GM12878 (cell line): ENCODE data around the gene OR52K2. TPM values are rescaled to one million over a fixed set of nuclear protein-coding genes. Genes with fewer than 3 reads are reported as not detected.

Source experiments
- ATAC-seq: fragments of 200-7000 bp; cut with Tn5 transposase; 3 replicates; pipeline ENCODE4 v1.9.1; 2020; ENCODE audit warnings: mild to moderate bottlenecking, moderate library complexity
- BruUV-seq: library from RNA; stranded (reverse); fragments of 400-500 nt; replicated peaks from 2 replicates; lab custom pipeline; 2021; lab: Mats Ljungman, UMichigan
- CTCF ChIA-PET: fragments of 300-600 bp; sonication (Branson Sonifier 250); formaldehyde crosslinking; extraction: SDS; loops from one replicate; lab custom pipeline; 2021; ENCODE audit warnings: inconsistent platforms; lab: Yijun Ruan, JAX
- POLR2A ChIA-PET: fragments of 350-600 bp; formaldehyde crosslinking; extraction: SDS; loops from one replicate; lab custom pipeline; 2021; ENCODE audit warnings: inconsistent platforms; lab: Charles Lee
- RAD21 ChIA-PET: fragments of 300-600 bp; sonication (Branson Sonifier 250); formaldehyde crosslinking; loops from one replicate; lab custom pipeline; 2023; ENCODE audit warnings: antibody characterized with exemption; ENCODE audit not compliant: unreplicated experiment; lab: Charles Lee
- SMC1A ChIA-PET: fragments of 300-600 bp; sonication (Branson Sonifier 250); formaldehyde crosslinking; loops from one replicate; lab custom pipeline; 2023; ENCODE audit not compliant: unreplicated experiment, uncharacterized antibody; lab: Charles Lee
- DNase-seq: peaks from one replicate; pipeline ENCODE4 v3.0.0-alpha.2; 2011; ENCODE audit warnings: low read depth, low spot score
- FAIRE-seq: peaks from 3 replicates; lab custom pipeline; 2011; peaks lifted over from hg19 to GRCh38; lab: Jason Lieb, UNC
- H2AFZ ChIP-seq: 2 replicates; pipeline ENCODE4 v1.6.0; 2011; ENCODE audit warnings: low read depth, low read length, control low read depth; ENCODE audit not compliant: control insufficient read depth
- H3K27ac ChIP-seq: 2 replicates; pipeline ENCODE4 v1.5.1; 2011; ENCODE audit warnings: control low read depth; ENCODE audit not compliant: control insufficient read depth, insufficient read depth
- H3K27me3 ChIP-seq, 2 experiments: replicated peaks in 1 of 2; 2 replicates each; pipeline versions ENCODE4 v1.6.0 to v1.6.1; 2011; ENCODE audit warnings: low read length in 1 of 2; ENCODE audit not compliant: control insufficient read depth in 2 of 2, insufficient read depth in 2 of 2
- H3K36me3 ChIP-seq, 2 experiments: 2 replicates each; pipeline ENCODE4 v1.5.1; 2011; ENCODE audit warnings: low read length in 1 of 2; ENCODE audit not compliant: control insufficient read depth in 2 of 2, insufficient read depth in 2 of 2
- H3K4me1 ChIP-seq: 2 replicates; pipeline ENCODE4 v1.6.1; 2011; ENCODE audit warnings: mild to moderate bottlenecking, low read length, moderate library complexity, mixed read lengths; ENCODE audit not compliant: control insufficient read depth, insufficient read depth
- H3K4me2 ChIP-seq: 2 replicates; pipeline ENCODE4 v1.6.0; 2011; ENCODE audit warnings: control low read depth; ENCODE audit not compliant: control insufficient read depth, insufficient read depth
- H3K4me3 ChIP-seq: fragments of 200-600 bp; sonication (generic); 2 replicates; pipeline ENCODE4 v1.5.1; 2016
- H3K79me2 ChIP-seq: 2 replicates; pipeline ENCODE4 v1.6.0; 2011; ENCODE audit warnings: low read length; ENCODE audit not compliant: control insufficient read depth, insufficient read depth
- H3K9ac ChIP-seq: 2 replicates; pipeline ENCODE4 v1.8.0; 2011; ENCODE audit warnings: low read length, control low read depth, mixed read lengths; ENCODE audit not compliant: control insufficient read depth, insufficient read depth
- H3K9me3 ChIP-seq: replicated peaks from 3 replicates; pipeline ENCODE4 v1.5.1; 2011; ENCODE audit warnings: mild to moderate bottlenecking, low read length; ENCODE audit not compliant: control insufficient read depth, insufficient read depth
- H4K20me1 ChIP-seq: 2 replicates; pipeline ENCODE4 v1.6.0; 2011; ENCODE audit not compliant: control insufficient read depth, insufficient read depth
- EED ChIP-seq: sonication (generic); IDR thresholded peaks from 2 replicates; pipeline ENCODE4 v1.6.1; 2016; ENCODE audit warnings: antibody characterized with exemption, low read depth
- FOS ChIP-seq: IDR thresholded peaks from 3 replicates; pipeline ENCODE4 v1.6.1; 2011; ENCODE audit warnings: borderline replicate concordance; ENCODE audit not compliant: insufficient read length; ENCODE audit errors: extremely low read depth
- POLR2AphosphoS5 ChIP-seq: IDR thresholded peaks from 2 replicates; pipeline ENCODE4 v1.6.1; 2011; ENCODE audit warnings: mild to moderate bottlenecking, low read length, inconsistent platforms
- SMAD1 ChIP-seq: fragments of 450-650 bp; IDR thresholded peaks from 2 replicates; pipeline ENCODE4 v1.6.1; 2018; ENCODE audit warnings: mild to moderate bottlenecking, low read depth; ENCODE audit not compliant: partially characterized antibody
- SMARCA5 ChIP-seq: fragments of 450-650 bp; IDR thresholded peaks from 2 replicates; pipeline ENCODE4 v1.6.1; 2017; ENCODE audit warnings: mild to moderate bottlenecking
- SPI1 ChIP-seq: IDR thresholded peaks from 2 replicates; pipeline ENCODE4 v1.6.1; 2011; ENCODE audit warnings: low read depth, mild to moderate bottlenecking, low read length, moderate library complexity, borderline replicate concordance; ENCODE audit not compliant: insufficient read depth
- WGBS: methylation state at CpG from one replicate; pipeline ENCODE4 v1.1.6; 2016; ENCODE audit warnings: low lambda C conversion rate; ENCODE audit not compliant: insufficient replicate concordance, insufficient coverage; ENCODE audit errors: missing lambda C conversion rate; 5-methylcytosine and 5-hydroxymethylcytosine counted together
- in situ Hi-C: fragments of 300-500 bp; cut with MboI; formaldehyde crosslinking; loops from 9 replicates; pipeline ENCODE4 v1.14.3; 2018; ENCODE audit warnings: mixed read lengths
- intact Hi-C: fragments of 100-400 bp; cut with micrococcal nuclease; formaldehyde crosslinking; loops from one replicate; pipeline ENCODE4 v1.14.2; 2022; ENCODE audit not compliant: unreplicated experiment
- polyA plus RNA-seq, 11 experiments: library from polyadenylated mRNA; depleted of rRNA in 4 of 11; unstranded in 6 of 11; stranded (reverse) in 5 of 11; fragments of >200 nt; fragmentation: Nextera tagmentation in 4 of 11; fragmentation: Illumina TruSeq in 1 of 11; extraction: Ambion mirVana in 4 of 11; extraction: Trizol in 1 of 11; gene quantifications; 1 replicate in 1 of 11; 2 replicates in 10 of 11; pipeline versions ENCODE4 v1.2.1 to v1.2.3, GENCODE V29; 2011 to 2016; ENCODE audit warnings: inconsistent platforms in 2 of 11, missing spikeins in 2 of 11, low read depth in 1 of 11
- total RNA-seq, 4 experiments: library from RNA; depleted of rRNA in 3 of 4; stranded (reverse); fragments of >200 nt in 3 of 4; fragmentation: Illumina TruSeq in 1 of 4; extraction: Trizol in 1 of 4; gene quantifications; 2 replicates each; pipeline versions ENCODE4 v1.2.1 to v1.2.3, GENCODE V29; 2013 to 2021

The OR52K2 gene
- total and polyA plus RNA-seq, 10 of the 15 experiments (the other 5 are each of a cell fraction or from before 2014, with no cell fraction given) = not detected

DNA sequence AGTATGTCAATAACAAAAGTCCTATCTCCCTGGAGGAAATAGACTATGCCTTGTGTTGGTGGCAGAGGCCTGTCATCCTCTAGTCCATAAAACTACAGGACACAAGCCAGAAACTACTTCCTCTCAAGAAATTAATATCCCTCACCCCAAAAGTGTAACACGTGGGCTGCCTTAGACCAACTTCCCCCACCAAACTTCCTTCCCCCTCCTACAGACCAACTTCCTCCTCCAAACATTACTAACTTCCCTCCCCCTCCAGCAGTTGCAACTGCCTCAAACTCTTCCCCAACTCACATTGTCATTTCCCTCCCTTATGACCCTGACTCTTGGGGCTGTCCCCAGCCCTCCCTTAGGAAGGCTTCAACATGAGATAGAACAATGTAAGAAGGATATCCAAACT is 6.3 kb downstream of the OR52K2 start (continued):
- TF ChIP-seq SMARCA5 (no peak), FOS (no peak)

- no peaks in the 10 kb centered on the region for H3K36me3 ChIP-seq
- H3K4me2 ChIP-seq = no peak overlapping the region
- WGBS = 0% methylated on average over 4 of the region's 4 CpGs
- FAIRE-seq = no peak
- in situ Hi-C loops = no loop called here
- H3K9me3 ChIP-seq = peaks cover 3% of the 10 kb centered on the region; the same call in 2 of the 3 replicates
- H3K79me2 ChIP-seq = no peaks in the 10 kb centered on the region
- no peak overlapping the region for H3K4me3 ChIP-seq
- H3K9ac ChIP-seq = no peak overlapping the region
- intact Hi-C loops = no loop called here
- no peak overlapping the region for H2AFZ ChIP-seq
- ATAC-seq = peak; percentile 67
- no peaks in the 10 kb centered on the region for H4K20me1 ChIP-seq
- DNase-seq = no peak
- CTCF ChIA-PET = no interaction called here
- BruUV-seq = no TSS peak
- H3K27me3 ChIP-seq = no peaks in the 10 kb centered on the region
- TF ChIP-seq SPI1 = peak; percentile 34; the same call in 1 of the 2 replicates
- TF ChIP-seq EED = no peak
- POLR2A ChIA-PET = no interaction called here
- no peak overlapping the region for H3K27ac ChIP-seq
- H3K4me1 ChIP-seq = no peaks in the 10 kb centered on the region
- SMC1A ChIA-PET = no interaction called here
- RAD21 ChIA-PET = interaction anchor here (1.3 kb wide), 1 partner anchor 272 kb away, joined by 4 read pairs; no protein-coding TSS in a partner anchor
Measured at GRCh38 chr11:4459500-4459899, 10.4 kb downstream of the OR52K2 start.

DNA sequence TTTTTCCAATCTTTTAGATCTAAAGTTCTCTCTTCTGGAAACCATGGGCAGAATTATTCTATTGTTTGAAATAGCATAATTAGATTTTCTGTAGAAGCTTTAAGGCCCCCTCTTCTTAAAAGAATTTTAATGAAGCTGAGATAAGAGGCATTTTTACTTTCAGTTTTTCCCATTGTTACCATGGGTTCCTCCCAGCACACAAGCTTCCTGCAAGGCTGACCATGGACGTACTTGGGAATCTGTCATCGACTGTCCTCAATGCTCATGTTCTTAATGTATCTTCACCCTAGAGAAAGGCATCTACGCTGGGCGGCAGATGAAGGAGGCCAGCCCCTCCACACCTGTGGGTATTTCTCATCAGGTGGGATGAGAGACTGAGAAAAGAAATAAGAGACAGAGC is 11.1 kb downstream of the OR52K2 start:
- intact Hi-C loops = no loop called here
- no peaks in the 10 kb centered on the region for H3K79me2 ChIP-seq
- no peaks in the 10 kb centered on the region for H3K4me1 ChIP-seq
- ChIA-PET SMC1A (no interaction called here), POLR2A (no interaction called here), RAD21 (no interaction called here), CTCF (no interaction called here)
- ATAC-seq (no peak), DNase-seq (no peak), FAIRE-seq (no peak)
- H3K9ac ChIP-seq = no peak overlapping the region
- H3K4me2 ChIP-seq = no peak overlapping the region
- in situ Hi-C loops = no loop called here
- no peak overlapping the region for H3K4me3 ChIP-seq
- no peaks in the 10 kb centered on the region for H3K27me3 ChIP-seq
- no peak for TF ChIP-seq SMAD1
- no peak for TF ChIP-seq POLR2AphosphoS5
- H3K9me3 ChIP-seq = peaks cover 7% of the 10 kb centered on the region; the same call in 2 of the 3 replicates
- H4K20me1 ChIP-seq = no peaks in the 10 kb centered on the region
- no peak overlapping the region for H3K27ac ChIP-seq
- no TSS peak for BruUV-seq
- 38% methylated on average over 4 of the region's 4 CpGs for WGBS
- no peak overlapping the region for H2AFZ ChIP-seq
- H3K36me3 ChIP-seq = no peaks in the 10 kb centered on the region
